ENCODE results near the gene ACSBG1. TPM values are rescaled to one million over a fixed set of nuclear protein-coding genes. Genes with fewer than 3 reads are reported as not detected.

Gene ACSBG1
- total and polyA plus RNA-seq, 2 experiments from 2014 or later: 0.04 TPM; not detected in 1

DNA sequence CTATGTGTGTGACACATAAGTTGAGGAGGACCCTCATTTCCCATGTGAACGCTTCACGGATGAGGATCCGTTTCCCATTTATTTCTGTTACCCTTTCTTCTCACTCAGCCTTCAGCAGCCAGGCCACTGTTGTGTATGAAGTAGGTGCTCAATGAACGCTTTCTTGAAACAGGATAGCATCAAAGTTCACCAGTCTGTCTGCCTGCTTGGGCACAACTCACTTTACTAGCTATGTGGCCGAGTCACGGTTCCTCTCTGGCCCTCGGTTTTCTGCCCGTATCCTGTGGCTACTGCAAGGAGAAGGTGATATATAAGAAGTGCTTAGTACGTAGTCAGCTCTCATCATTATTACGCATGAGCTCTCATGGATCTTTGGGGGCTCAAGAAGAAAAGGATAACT is 22.4 kb downstream of the ACSBG1 start:
- Histone ChIP-seq H3K36me3 (ENCODE audit: low read depth) (no peaks in the 10 kb centered on the region), H3F3A (ENCODE audit: insufficient read depth) (no peaks in the 10 kb centered on the region; the same call in 1 of the 2 replicates), H3K27ac (no peak overlapping the region), H2AFZ (no peak overlapping the region), H3K9me3 (ENCODE audit: low read depth) (no peaks in the 10 kb centered on the region), H3K79me2 (ENCODE audit: insufficient read depth) (no peaks in the 10 kb centered on the region), H3K27me3 (replicated peaks; ENCODE audit: insufficient read depth) (no peaks in the 10 kb centered on the region), H3K9ac (no peak overlapping the region), H3K4me3 (no peak overlapping the region), H3K9me2 (ENCODE audit: insufficient read depth) (no peaks in the 10 kb centered on the region), H3K4me1 (ENCODE audit: insufficient read depth) (peaks cover 20% of the 10 kb centered on the region), H3K4me2 (ENCODE audit: unreplicated experiment) (no peak overlapping the region), H4K20me1 (ENCODE audit: insufficient read depth) (no peaks in the 10 kb centered on the region)
- 77 to 79% methylated on average over 10 of the region's 10 CpGs for WGBS, 2 experiments (ENCODE audit: low coverage in 1 of 2, low lambda C conversion rate in 2 of 2, missing lambda C conversion rate in 2 of 2)
- no peak for DNase-seq
- in situ Hi-C loops (cut with MboI): no loop called here
- TF ChIP-seq EZH2 (IDR thresholded peaks at IDR 0.05; ENCODE audit: insufficient read depth, poor library complexity, severe bottlenecking) (no peak), EZH2phosphoT487 (IDR thresholded peaks at IDR 0.05; ENCODE audit: insufficient read depth, low read depth) (no peak)

DNA sequence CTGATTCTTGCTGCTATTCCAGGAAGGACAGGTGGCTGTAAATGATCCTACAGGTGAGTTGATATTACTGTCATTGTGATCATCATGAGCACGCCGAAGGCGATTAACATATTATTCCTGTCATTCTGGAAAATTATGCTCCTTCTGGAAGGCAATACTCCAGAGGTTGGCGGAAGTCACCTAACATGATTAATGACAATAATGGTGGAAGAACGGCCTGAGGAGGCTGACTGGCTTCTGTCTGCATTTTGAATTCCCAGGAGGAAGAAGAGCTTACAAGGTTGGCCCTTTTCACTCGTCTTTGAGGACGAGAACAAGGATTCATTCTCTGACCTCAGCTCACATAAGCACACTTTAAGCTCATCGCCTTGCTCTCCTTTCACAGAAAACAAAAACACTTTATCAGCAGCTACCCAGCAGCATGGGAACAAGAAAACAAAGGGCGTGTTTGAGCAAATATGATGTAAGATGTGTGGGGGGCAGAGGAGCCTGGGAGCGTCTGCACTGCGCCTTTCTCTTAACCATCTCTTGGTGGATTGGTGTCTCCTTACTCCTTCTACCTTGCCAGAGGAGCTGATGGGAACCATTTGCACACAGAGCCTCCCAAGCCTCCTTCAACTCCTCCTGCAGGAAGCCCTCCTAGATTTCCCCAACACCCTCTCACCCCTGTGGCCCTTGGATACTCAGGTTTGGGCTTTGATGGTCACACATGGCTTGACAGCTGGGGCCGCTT is 23.0 kb downstream of the ACSBG1 start:
- H3K9me3 ChIP-seq (ENCODE audit: low read depth): no peaks in the 10 kb centered on the region
- no peak for DNase-seq
- no peaks in the 10 kb centered on the region for H3K36me3 ChIP-seq (ENCODE audit: low read depth)
- no peaks in the 10 kb centered on the region for H4K20me1 ChIP-seq (ENCODE audit: insufficient read depth)
- no peak overlapping the region for H2AFZ ChIP-seq
- H3K4me3 ChIP-seq: no peak overlapping the region
- TF ChIP-seq EZH2 (IDR thresholded peaks at IDR 0.05; ENCODE audit: insufficient read depth, poor library complexity, severe bottlenecking) (no peak), EZH2phosphoT487 (IDR thresholded peaks at IDR 0.05; ENCODE audit: insufficient read depth, low read depth) (no peak)
- in situ Hi-C loops (cut with MboI): no loop called here
- no peak overlapping the region for H3K4me2 ChIP-seq (ENCODE audit: unreplicated experiment)
- H3K79me2 ChIP-seq (ENCODE audit: insufficient read depth): no peaks in the 10 kb centered on the region
- no peak overlapping the region for H3K27ac ChIP-seq
- no peak overlapping the region for H3K9ac ChIP-seq
- no peaks in the 10 kb centered on the region for H3K27me3 ChIP-seq (replicated peaks; ENCODE audit: insufficient read depth)
- no peaks in the 10 kb centered on the region; the same call in 1 of the 2 replicates for H3F3A ChIP-seq (ENCODE audit: insufficient read depth)
- WGBS, 2 experiments (ENCODE audit: low coverage in 1 of 2, low lambda C conversion rate in 2 of 2, missing lambda C conversion rate in 2 of 2): 76 to 78% methylated on average over 12 of the region's 12 CpGs
- H3K4me1 ChIP-seq (ENCODE audit: insufficient read depth): peaks cover 13% of the 10 kb centered on the region
- H3K9me2 ChIP-seq (ENCODE audit: insufficient read depth): no peaks in the 10 kb centered on the region

DNA sequence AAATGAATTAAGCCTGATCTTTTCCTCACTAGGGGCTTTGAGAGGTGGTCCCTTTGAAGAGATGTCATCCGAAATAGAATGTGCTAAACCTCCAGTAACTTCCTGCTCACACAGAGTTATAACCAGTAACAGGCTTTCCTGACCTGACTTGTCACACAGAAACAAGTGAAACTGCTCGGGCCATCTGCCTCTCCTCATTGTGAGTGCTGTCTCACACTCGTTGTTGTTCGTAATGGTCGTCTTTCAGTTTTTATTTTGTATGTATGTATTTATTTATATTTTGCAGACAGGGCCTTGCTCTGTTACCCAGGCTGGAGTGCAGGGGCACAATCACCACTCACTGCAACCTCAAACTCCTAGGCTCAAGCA is 24.0 kb downstream of the ACSBG1 start:
- no peak overlapping the region for H3K4me2 ChIP-seq (ENCODE audit: unreplicated experiment)
- H3K4me3 ChIP-seq: no peak overlapping the region
- 72 to 82% methylated on average over 5 of the region's 5 CpGs for WGBS, 2 experiments (ENCODE audit: low coverage in 1 of 2, low lambda C conversion rate in 2 of 2, missing lambda C conversion rate in 2 of 2)
- no peaks in the 10 kb centered on the region for H3K36me3 ChIP-seq (ENCODE audit: low read depth)
- H3F3A ChIP-seq (ENCODE audit: insufficient read depth): no peaks in the 10 kb centered on the region
- no peak for DNase-seq
- H3K27ac ChIP-seq: no peak overlapping the region
- H4K20me1 ChIP-seq (ENCODE audit: insufficient read depth): no peaks in the 10 kb centered on the region
- in situ Hi-C loops (cut with MboI): no loop called here
- no peak overlapping the region for H2AFZ ChIP-seq
- H3K9me2 ChIP-seq (ENCODE audit: insufficient read depth): no peaks in the 10 kb centered on the region
- no peaks in the 10 kb centered on the region for H3K27me3 ChIP-seq (replicated peaks; ENCODE audit: insufficient read depth)
- TF ChIP-seq EZH2 (IDR thresholded peaks at IDR 0.05; ENCODE audit: insufficient read depth, poor library complexity, severe bottlenecking): no peak
- no peak for TF ChIP-seq EZH2phosphoT487 (IDR thresholded peaks at IDR 0.05; ENCODE audit: insufficient read depth, low read depth)
- peaks cover 10% of the 10 kb centered on the region for H3K4me1 ChIP-seq (ENCODE audit: insufficient read depth)
- no peak overlapping the region for H3K9ac ChIP-seq
- H3K9me3 ChIP-seq (ENCODE audit: low read depth): no peaks in the 10 kb centered on the region
- no peaks in the 10 kb centered on the region for H3K79me2 ChIP-seq (ENCODE audit: insufficient read depth)

DNA sequence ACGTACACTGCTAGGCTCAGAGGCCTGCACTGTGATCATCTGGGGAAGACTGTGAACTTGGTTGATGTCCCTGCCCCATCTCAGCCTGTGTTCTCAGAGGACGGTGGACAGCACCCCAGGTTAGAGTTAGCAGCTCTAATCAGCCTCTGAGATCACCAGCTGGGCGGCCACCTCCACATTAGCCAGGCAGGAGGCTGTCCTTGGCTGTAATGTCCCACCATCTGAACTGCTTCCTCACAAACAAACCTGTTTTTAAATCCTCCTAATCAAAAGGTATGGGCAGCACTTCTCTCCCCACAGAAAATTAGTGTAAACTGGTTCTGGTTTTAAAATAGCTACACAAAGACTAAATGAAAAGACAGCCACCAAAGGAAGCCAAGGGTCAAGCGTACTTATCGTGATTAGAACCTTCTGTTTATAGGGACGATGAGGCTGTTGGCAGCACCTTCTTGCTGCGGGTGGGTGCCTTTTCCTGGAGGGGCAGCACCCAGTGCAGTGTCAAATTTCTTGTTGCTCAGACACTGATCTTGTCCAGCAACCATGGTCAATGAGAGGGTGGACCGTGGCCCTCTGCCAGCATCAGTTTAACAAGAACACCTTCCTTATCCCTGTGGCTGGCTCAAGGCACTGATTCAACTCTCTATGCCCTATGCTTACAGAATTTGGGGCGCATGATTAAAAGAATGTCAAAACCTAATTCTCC is 24.6 kb downstream of the ACSBG1 start:
- no peak overlapping the region for H3K4me3 ChIP-seq
- in situ Hi-C loops (cut with MboI): no loop called here

More for the DNA sequence above, 24.6 kb downstream of the ACSBG1 start:
- Histone ChIP-seq H3K9me3 (ENCODE audit: low read depth) (no peaks in the 10 kb centered on the region), H3K4me2 (ENCODE audit: unreplicated experiment) (no peak overlapping the region), H3K36me3 (ENCODE audit: low read depth) (no peaks in the 10 kb centered on the region), H3K79me2 (ENCODE audit: insufficient read depth) (no peaks in the 10 kb centered on the region), H3K27me3 (replicated peaks; ENCODE audit: insufficient read depth) (no peaks in the 10 kb centered on the region), H3F3A (ENCODE audit: insufficient read depth) (no peaks in the 10 kb centered on the region), H3K9ac (no peak overlapping the region), H3K9me2 (ENCODE audit: insufficient read depth) (no peaks in the 10 kb centered on the region), H2AFZ (no peak overlapping the region), H3K4me1 (ENCODE audit: insufficient read depth) (peaks cover 10% of the 10 kb centered on the region), H3K27ac (no peak overlapping the region), H4K20me1 (ENCODE audit: insufficient read depth) (no peaks in the 10 kb centered on the region)
- TF ChIP-seq EZH2phosphoT487 (IDR thresholded peaks at IDR 0.05; ENCODE audit: insufficient read depth, low read depth): no peak
- no peak for TF ChIP-seq EZH2 (IDR thresholded peaks at IDR 0.05; ENCODE audit: insufficient read depth, poor library complexity, severe bottlenecking)
- WGBS, 2 experiments (ENCODE audit: low coverage in 1 of 2, low lambda C conversion rate in 2 of 2, missing lambda C conversion rate in 2 of 2): 56 to 57% methylated on average over 9 of the region's 9 CpGs
- DNase-seq: no peak

Data from GM23248 (cell line).